ENCODE data around the gene SZT2.
A peak's percentile ranks its signal among the peaks of the same experiment; 100 is the strongest.

- TF ChIP-seq CTCF (conservative IDR thresholded peaks at IDR 0.05 in 1 of 2, IDR thresholded peaks at IDR 0.05 in 1 of 2; ENCODE audit: extremely low read depth in 1 of 2, insufficient read depth in 1 of 2, low read depth in 1 of 2, low read length in 2 of 2) (peak; percentile 48 to 58), EZH2 (IDR thresholded peaks at IDR 0.05; ENCODE audit: borderline replicate concordance, low read length) (no peak)
Measured at GRCh38 chr1:43358121-43358745, 31.5 kb upstream of the SZT2 start.

All from mammary epithelial cell (primary cell).